WI38 (cell line): ENCODE results near the gene SLC16A7.

Experiments
- H3K4me3 ChIP-seq: 2 replicates; pipeline ENCODE4 v1.5.1; 2011; ENCODE audit warnings: low read depth, mild to moderate bottlenecking, control low read depth, low read length
- CTCF ChIP-seq: IDR thresholded peaks from 2 replicates; pipeline ENCODE4 v1.5.1; 2012; ENCODE audit warnings: low read depth, mild to moderate bottlenecking, control low read depth, low read length

Gene SLC16A7

GRCh38 chr12:59803735-59804134, 207.9 kb downstream of the SLC16A7 start:
- no peak overlapping the region for H3K4me3 ChIP-seq
- no peak for TF ChIP-seq CTCF

DNA sequence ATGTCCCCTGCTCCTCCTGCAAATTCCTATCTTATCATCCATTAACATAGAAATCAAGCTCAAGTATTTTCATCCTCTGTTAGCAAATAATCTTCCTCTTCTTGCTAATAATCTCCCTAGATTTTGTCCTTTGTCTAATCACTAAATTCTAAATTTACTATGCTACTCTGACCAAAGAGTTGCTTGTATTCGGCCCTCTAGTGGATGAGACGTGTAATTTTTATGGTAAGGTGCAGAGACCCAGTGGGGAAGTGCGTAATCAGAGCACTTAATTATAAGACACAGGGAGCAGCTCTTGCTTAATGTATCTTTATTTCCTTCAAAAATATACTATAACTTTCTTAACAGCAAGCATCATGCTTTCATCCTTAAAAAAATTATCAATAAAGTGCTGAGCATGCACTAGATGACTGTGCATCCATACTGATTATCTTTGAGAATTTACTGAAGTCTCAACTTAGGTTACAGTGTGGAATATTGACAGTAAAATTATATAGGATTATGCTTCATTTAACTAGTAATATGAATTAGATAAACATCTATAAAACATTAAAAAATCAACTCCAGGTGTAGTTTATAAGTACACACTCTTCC, 212.6 kb downstream of the SLC16A7 start:
- H3K4me3 ChIP-seq, result no peak overlapping the region
- peak; percentile 69 for TF ChIP-seq CTCF

DNA sequence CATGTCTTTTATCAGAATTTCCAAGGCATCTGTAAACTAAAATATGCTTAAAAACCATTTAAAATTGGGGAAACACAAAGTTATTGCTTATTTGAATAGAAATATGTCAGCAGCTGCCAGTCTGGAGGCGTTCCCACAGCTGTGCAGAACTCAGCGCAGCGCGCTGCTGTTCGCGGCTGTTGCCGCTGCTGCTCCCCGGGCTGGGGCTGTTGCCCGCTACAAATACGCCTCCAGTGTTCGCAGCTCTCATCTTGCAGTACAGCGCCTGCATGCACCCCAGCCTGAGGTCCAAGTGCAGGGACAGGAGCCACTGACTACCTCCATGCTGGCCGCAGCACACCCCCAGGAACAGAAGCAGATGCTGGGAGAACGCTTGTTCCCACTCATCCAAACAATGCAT, 216.2 kb downstream of the SLC16A7 start:
- H3K4me3 ChIP-seq, result no peak overlapping the region
- no peak for TF ChIP-seq CTCF

DNA sequence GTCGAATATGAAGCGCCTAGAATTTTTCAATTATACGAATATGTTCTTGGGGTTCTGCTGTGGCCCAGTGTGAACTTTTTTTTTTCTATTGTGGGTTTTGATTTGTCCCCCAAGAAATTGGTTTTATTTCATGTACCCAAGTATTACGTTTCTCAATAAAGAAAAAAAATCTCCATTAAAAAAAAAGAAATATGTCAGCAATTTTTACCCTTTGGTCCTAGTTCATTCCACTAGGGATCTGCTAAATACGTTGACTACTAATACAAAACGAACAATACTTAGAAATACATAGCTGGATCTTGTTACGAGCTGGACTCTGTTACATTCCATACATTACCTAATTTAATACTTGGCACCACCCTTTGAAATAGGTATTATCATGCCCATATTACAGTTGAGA, 216.9 kb downstream of the SLC16A7 start:
- H3K4me3 ChIP-seq, result no peak overlapping the region
- TF ChIP-seq CTCF, result no peak

GRCh38 chr12:59820594-59821011, 224.8 kb downstream of the SLC16A7 start:
- no peak overlapping the region for H3K4me3 ChIP-seq
- no peak for TF ChIP-seq CTCF

DNA sequence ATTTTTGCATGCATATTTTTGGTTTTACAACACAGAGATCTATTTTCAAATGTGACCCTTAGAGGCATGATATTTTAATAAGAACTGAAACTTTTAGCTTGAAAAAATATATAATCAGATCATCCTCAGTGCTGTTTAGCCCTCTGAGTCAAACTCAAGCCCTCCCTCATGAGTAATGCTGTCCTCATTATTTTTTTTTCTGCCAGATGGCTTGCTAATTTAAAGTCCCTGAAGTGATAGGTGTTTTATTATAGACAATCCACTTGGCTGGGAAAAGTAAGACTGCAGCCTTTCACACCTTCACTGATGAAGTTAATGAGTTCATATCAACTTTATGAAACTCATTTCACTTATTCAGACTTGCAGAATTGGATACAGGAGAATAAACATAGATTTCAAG, 227.7 kb downstream of the SLC16A7 start:
- no peak for TF ChIP-seq CTCF
- H3K4me3 ChIP-seq, result no peak overlapping the region

DNA sequence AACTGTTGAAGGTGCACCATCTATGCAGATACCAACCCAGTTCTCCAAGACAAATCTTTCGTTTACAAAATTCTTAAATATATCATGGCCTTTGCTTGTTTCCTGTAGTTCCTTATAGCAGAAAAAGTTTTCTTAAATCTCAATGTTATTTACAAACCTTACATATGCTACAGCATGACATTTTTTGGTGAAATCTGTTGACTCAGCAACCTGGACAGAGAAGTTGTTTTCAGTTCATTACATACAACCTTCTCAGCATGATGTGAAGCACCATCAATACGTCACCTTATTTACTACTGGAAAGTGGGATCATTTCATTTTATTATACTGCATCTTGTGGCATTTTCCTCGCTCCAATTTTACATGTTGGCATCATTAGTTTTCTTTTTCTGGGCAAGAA, 231.9 kb downstream of the SLC16A7 start:
- no peak overlapping the region for H3K4me3 ChIP-seq
- no peak for TF ChIP-seq CTCF
